Vagina (tissue), 2 donors: ENCODE data around the gene TREML1. TPM values are rescaled to one million over a fixed set of nuclear protein-coding genes. Genes with fewer than 3 reads are reported as not detected.
"Not testable (repeated sequence)": the region's sequence is repeated elsewhere in the genome, so short reads cannot be mapped to it uniquely, and the experiment has no call there.

ENCODE experiments used
- DNase-seq, 2 donors: peaks; one replicate each; pipeline ENCODE4 v3.0.0-alpha.2; 2017; ENCODE audit errors: extremely low spot score in 2 of 2
- H3K27ac ChIP-seq: fragments of 200-600 bp; sonication (generic); one replicate; pipeline ENCODE4 v1.5.1; 2019
- H3K27me3 ChIP-seq: fragments of 200-600 bp; sonication (generic); one replicate; pipeline ENCODE4 v1.5.1; 2019
- H3K36me3 ChIP-seq, 2 donors: fragments of 200-600 bp; sonication (generic); one replicate each; pipeline ENCODE4 v1.5.1; 2017 to 2019
- H3K4me1 ChIP-seq: fragments of 200-600 bp; sonication (generic); one replicate; pipeline ENCODE4 v1.5.1; 2019
- H3K4me3 ChIP-seq, 2 donors: fragments of 200-600 bp; sonication (generic); 1 replicate in 1 of 2; 2 replicates in 1 of 2; pipeline ENCODE4 v1.5.1; 2016 to 2019
- H3K9me3 ChIP-seq: fragments of 200-600 bp; sonication (generic); one replicate; pipeline ENCODE4 v1.5.1; 2019
- CTCF ChIP-seq, 3 experiments: fragments of 450-650 bp in 2 of 3; fragments of 200-600 bp in 1 of 3; sonication (generic) in 1 of 3; IDR thresholded peaks; one replicate each; pipeline ENCODE4 v1.5.1; 2017 to 2019; ENCODE audit warnings: antibody characterized with exemption in 3 of 3, mild to moderate bottlenecking in 2 of 3, moderate library complexity in 2 of 3
- POLR2A ChIP-seq, 2 donors: fragments of 450-650 bp; IDR thresholded peaks; one replicate each; pipeline ENCODE4 v1.6.1; 2017; ENCODE audit warnings: antibody characterized with exemption in 2 of 2, mild to moderate bottlenecking in 2 of 2, moderate library complexity in 2 of 2
- POLR2AphosphoS5 ChIP-seq, 2 donors: sonication (generic); formaldehyde crosslinking; IDR thresholded peaks; one replicate each; pipeline ENCODE4 v1.9.0; 2017; ENCODE audit warnings: antibody characterized with exemption in 2 of 2, mild to moderate bottlenecking in 2 of 2, low read depth in 1 of 2; ENCODE audit not compliant: insufficient read depth in 1 of 2
- intact Hi-C: fragments of 100-400 bp; cut with DNase I; formaldehyde crosslinking; loops from one replicate; pipeline ENCODE4 v1.15.1; 2023
- total RNA-seq: library from RNA; depleted of rRNA; stranded (reverse); fragments of >200 nt; gene quantifications from one replicate; pipeline ENCODE4 v1.2.3, GENCODE V29; 2016

TREML1 gene
- total RNA-seq, 1 donor from 2014 or later = not detected

DNA sequence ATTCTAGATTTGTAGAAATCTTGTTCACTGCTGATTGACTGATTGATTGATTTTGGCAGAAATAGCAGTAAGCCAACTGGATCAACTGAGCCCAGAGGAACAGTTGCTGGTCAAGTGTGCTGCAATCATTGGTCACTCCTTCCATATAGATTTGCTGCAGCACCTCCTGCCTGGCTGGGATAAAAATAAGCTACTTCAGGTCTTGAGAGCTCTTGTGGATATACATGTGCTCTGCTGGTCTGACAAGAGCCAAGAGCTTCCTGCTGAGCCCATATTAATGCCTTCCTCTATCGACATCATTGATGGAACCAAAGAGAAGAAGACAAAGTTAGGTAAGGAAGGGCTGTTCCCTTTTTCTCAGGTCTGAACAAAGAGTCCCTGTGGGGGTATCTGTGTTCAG lies 31.2 kb downstream of the TREML1 start:
- Histone ChIP-seq H3K4me1 (no peaks in the 10 kb centered on the region), H3K27ac (no peak overlapping the region), H3K9me3 (no peaks in the 10 kb centered on the region), H3K36me3 (peaks cover 0 to 11% of the 10 kb centered on the region in 2 donors), H3K27me3 (no peaks in the 10 kb centered on the region), H3K4me3 (no peak overlapping the region)
- TF ChIP-seq POLR2A (IDR thresholded peaks at IDR 0.05) (no peak), POLR2AphosphoS5 (IDR thresholded peaks at IDR 0.05; ENCODE audit: insufficient read depth in 1 of 2, low read depth in 1 of 2) (no peak), CTCF (IDR thresholded peaks at IDR 0.05) (no peak)
- intact Hi-C loops = no loop called here
- DNase-seq = no peak

DNA sequence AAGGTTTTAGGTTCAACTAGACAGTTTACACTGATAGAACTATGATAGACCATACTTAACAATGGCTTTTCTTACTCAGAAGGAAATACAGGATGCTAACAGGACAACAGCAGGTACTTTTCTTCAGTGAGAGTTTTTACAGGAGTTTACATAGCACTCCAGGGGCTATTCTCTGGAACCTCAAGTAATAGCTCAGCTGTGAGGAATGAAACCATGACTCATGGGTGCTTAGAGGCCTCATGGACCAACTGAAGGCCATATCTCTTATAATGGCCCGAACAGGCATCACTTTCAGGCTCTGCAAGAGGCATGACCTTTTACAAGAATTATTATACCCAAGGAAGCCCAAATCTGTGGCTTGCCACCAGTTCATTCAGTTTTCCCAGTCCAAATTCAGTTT lies 31.8 kb downstream of the TREML1 start:
- intact Hi-C loops = no loop called here
- H3K4me3 ChIP-seq = no peak overlapping the region

GRCh38 chr6:41120058-41120457 lies 34.1 kb downstream of the TREML1 start:
- DNase-seq = no peak
- no peaks in the 10 kb centered on the region for H3K9me3 ChIP-seq
- no peaks in the 10 kb centered on the region for H3K27me3 ChIP-seq
- H3K27ac ChIP-seq = no peak overlapping the region
- intact Hi-C loops = no loop called here
- no peaks in the 10 kb centered on the region for H3K4me1 ChIP-seq
- no peak overlapping the region for H3K4me3 ChIP-seq
- TF ChIP-seq POLR2A (IDR thresholded peaks at IDR 0.05) (no peak), CTCF (IDR thresholded peaks at IDR 0.05) (no peak), POLR2AphosphoS5 (IDR thresholded peaks at IDR 0.05; ENCODE audit: insufficient read depth in 1 of 2, low read depth in 1 of 2) (no peak)
- H3K36me3 ChIP-seq = peaks cover 0 to 11% of the 10 kb centered on the region in 2 donors

More for the DNA sequence above, 31.8 kb downstream of the TREML1 start:
- no peak overlapping the region for H3K27ac ChIP-seq
- H3K9me3 ChIP-seq = no peaks in the 10 kb centered on the region
- peaks cover 0 to 11% of the 10 kb centered on the region in 2 donors for H3K36me3 ChIP-seq
- DNase-seq = no peak
- no peaks in the 10 kb centered on the region for H3K4me1 ChIP-seq
- TF ChIP-seq POLR2A (IDR thresholded peaks at IDR 0.05) = no peak
- no peak for TF ChIP-seq CTCF (IDR thresholded peaks at IDR 0.05)
- TF ChIP-seq POLR2AphosphoS5 (IDR thresholded peaks at IDR 0.05; ENCODE audit: insufficient read depth in 1 of 2, low read depth in 1 of 2) = no peak
- H3K27me3 ChIP-seq = no peaks in the 10 kb centered on the region

DNA sequence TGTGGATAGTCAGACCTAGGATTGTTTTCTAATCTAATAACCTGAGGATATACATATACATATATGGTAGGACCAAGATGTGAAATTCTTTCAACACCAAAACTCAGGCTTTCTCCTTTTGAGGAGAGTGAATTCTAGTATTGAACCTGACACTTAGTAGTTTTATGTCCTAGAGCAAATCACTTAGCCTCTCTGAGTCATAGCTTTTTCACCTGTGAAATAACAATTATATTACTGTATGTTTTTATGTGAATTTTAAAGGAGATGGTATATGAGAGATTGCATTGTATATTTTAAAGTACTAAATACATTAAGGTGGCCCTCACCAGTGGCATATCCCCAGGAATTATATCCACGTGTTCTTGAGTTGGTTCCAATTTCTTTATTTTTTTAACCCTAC lies 34.6 kb downstream of the TREML1 start:
- TF ChIP-seq POLR2AphosphoS5 (IDR thresholded peaks at IDR 0.05; ENCODE audit: insufficient read depth in 1 of 2, low read depth in 1 of 2) (no peak), POLR2A (IDR thresholded peaks at IDR 0.05) (no peak), CTCF (IDR thresholded peaks at IDR 0.05) (no peak)
- Histone ChIP-seq H3K9me3 (no peaks in the 10 kb centered on the region), H3K36me3 (peaks cover 0 to 11% of the 10 kb centered on the region in 2 donors), H3K4me1 (no peaks in the 10 kb centered on the region), H3K27ac (no peak overlapping the region), H3K4me3 (no peak overlapping the region), H3K27me3 (no peaks in the 10 kb centered on the region)
- no peak for DNase-seq
- intact Hi-C loops = no loop called here

DNA sequence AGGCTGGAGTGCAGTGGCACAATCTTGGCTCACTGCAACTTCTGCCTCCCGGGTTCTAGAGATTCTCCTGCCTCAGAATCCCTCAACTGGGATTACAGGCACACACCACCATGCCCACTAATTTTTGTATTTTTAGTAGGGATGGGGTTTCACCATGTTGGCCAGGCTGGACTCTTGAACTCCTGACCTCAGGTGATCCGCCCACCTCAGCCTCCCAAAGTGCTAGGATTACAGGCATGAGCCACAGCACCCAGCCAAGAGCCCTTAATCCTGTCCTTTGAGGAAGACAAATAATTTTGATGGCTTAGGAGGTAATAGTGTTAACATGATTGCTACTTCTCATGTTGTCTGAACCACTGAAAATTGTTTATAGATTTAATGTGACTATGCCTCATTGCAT lies 39.1 kb downstream of the TREML1 start:
- H3K9me3 ChIP-seq, intact Hi-C loops, H3K27me3 ChIP-seq, DNase-seq, H3K4me3 ChIP-seq, H3K4me1 ChIP-seq, H3K27ac ChIP-seq, H3K36me3 ChIP-seq: not testable (repeated sequence)

DNA sequence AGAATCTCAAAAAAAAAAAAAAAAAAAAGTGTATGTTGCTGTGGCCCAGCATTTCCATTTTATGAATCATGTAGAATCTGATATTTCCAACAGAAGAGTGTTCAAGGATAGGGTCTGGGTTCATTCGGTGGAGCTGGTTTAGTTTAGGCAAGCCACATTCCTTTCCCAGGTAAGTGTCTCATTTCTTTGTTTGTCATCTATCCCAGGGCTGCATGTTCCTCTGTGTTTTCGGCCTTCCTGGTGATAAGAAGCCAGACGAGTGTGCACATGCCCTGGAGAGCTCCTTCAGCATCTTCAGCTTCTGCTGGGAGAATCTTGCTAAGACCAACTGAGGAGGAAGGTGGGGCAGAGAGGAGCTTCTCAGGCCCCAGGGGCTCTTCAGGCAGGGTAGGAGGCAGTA lies 43.1 kb downstream of the TREML1 start:
- Histone ChIP-seq H3K27ac (no peak overlapping the region), H3K27me3 (no peaks in the 10 kb centered on the region), H3K4me1 (no peaks in the 10 kb centered on the region), H3K9me3 (no peaks in the 10 kb centered on the region), H3K36me3 (no peaks in the 10 kb centered on the region), H3K4me3 (no peak overlapping the region)
- no peak for DNase-seq
- intact Hi-C loops = no loop called here
- TF ChIP-seq POLR2AphosphoS5 (IDR thresholded peaks at IDR 0.05; ENCODE audit: insufficient read depth in 1 of 2, low read depth in 1 of 2) = no peak
- no peak for TF ChIP-seq CTCF (IDR thresholded peaks at IDR 0.05)
